Thyroid gland (tissue), 4 donors: Measurements from ENCODE around the gene FBXO47.

ENCODE experiments used
- CTCF ChIP-seq, 6 experiments: fragments of 200-600 bp in 3 of 6; fragments of 450-650 bp in 3 of 6; sonication (generic) in 3 of 6; IDR thresholded peaks; one replicate each; pipeline ENCODE4 v1.5.1; 2016 to 2019; ENCODE audit warnings: antibody characterized with exemption in 6 of 6, mild to moderate bottlenecking in 2 of 6, inconsistent platforms in 1 of 6, moderate library complexity in 1 of 6
- POLR2A ChIP-seq, 2 donors: fragments of 450-650 bp; IDR thresholded peaks; one replicate each; pipeline ENCODE4 v1.6.1; 2017; ENCODE audit warnings: antibody characterized with exemption in 2 of 2, mild to moderate bottlenecking in 2 of 2, moderate library complexity in 1 of 2

- TF ChIP-seq CTCF (IDR thresholded peaks at IDR 0.05) (no peak), POLR2A (IDR thresholded peaks at IDR 0.05) (no peak)
These were observed 20.0 kb downstream of the FBXO47 start for GRCh38 chr17:38947189-38947588.
